GM23248 (cell line): Measurements from ENCODE around the gene MRTFB.

Source experiments
- EZH2 ChIP-seq: fragments of 200-600 bp; sonication (generic); IDR thresholded peaks from 2 replicates; pipeline ENCODE4 v1.6.1; 2018; ENCODE audit warnings: antibody characterized with exemption, mild to moderate bottlenecking; ENCODE audit not compliant: insufficient read depth, poor library complexity, severe bottlenecking
- EZH2phosphoT487 ChIP-seq: fragments of 200-600 bp; sonication (generic); IDR thresholded peaks from 2 replicates; pipeline ENCODE4 v1.6.1; 2018; ENCODE audit warnings: antibody characterized with exemption, moderate library complexity, mild to moderate bottlenecking, low read depth; ENCODE audit not compliant: insufficient read depth

DNA sequence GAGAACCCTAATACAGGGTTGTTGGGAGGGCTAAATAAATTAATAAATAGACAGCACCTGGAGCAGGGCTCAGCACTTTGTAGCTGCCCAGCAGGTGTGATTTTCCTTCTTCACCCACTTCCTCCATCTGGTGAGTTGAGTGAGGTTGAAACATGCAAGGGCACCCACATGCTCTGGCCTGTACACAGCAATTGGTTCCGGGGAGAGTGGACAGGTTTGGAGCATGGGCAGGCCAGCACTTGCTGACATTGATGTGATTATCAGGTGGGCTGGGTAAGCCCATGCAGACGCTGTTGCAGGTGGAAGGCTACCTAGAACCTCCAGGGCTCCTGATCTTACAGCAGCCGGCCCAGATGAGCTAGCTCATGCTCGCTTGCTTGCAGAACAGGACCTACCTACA lies 1.3 kb upstream of the MRTFB start:
- no peak for TF ChIP-seq EZH2
- no peak for TF ChIP-seq EZH2phosphoT487
